Retinal pigment epithelial cell (primary cell): ENCODE results near the gene VEZF1.
"Not testable (repeated sequence)": the region's sequence is repeated elsewhere in the genome, so short reads cannot be mapped to it uniquely, and the experiment has no call there.

Experiments used
- DNase-seq: peaks from one replicate; pipeline ENCODE4 v3.0.0-alpha.2; 2010; ENCODE audit warnings: low read depth
- H3K4me3 ChIP-seq: 2 replicates; pipeline ENCODE4 v1.5.1; 2011; ENCODE audit warnings: mild to moderate bottlenecking, low read length, control low read depth, moderate library complexity
- TF ChIP-seq, protein P1 (sequence below): conservative IDR thresholded peaks from 2 replicates; pipeline ENCODE4 v1.5.1; 2011; ENCODE audit warnings: low read depth, low read length, control low read depth, inconsistent platforms

The VEZF1 gene

DNA sequence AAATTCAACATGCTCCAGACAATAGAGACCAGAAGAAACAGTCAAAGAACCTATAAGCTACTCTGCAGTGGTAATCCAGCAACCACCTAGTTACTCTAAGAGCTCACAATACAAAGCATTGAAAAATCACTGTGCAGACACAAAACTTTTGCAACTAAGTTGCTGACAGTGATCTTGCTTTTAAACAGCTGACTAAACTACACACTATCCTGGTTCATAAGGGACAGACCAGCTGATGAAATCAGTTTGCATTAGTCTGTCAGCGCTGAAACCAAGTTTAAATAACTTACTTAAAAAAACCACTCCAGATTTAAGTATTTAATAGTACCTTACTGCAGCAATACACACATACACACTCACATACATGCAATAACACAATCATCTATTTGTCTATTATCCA, 4.6 kb downstream of the VEZF1 start:
- TF ChIP-seq, protein P1, sequence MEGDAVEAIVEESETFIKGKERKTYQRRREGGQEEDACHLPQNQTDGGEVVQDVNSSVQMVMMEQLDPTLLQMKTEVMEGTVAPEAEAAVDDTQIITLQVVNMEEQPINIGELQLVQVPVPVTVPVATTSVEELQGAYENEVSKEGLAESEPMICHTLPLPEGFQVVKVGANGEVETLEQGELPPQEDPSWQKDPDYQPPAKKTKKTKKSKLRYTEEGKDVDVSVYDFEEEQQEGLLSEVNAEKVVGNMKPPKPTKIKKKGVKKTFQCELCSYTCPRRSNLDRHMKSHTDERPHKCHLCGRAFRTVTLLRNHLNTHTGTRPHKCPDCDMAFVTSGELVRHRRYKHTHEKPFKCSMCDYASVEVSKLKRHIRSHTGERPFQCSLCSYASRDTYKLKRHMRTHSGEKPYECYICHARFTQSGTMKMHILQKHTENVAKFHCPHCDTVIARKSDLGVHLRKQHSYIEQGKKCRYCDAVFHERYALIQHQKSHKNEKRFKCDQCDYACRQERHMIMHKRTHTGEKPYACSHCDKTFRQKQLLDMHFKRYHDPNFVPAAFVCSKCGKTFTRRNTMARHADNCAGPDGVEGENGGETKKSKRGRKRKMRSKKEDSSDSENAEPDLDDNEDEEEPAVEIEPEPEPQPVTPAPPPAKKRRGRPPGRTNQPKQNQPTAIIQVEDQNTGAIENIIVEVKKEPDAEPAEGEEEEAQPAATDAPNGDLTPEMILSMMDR: no peak
- H3K4me3 ChIP-seq: no peak overlapping the region

GRCh38 chr17:57982452-57983170, 5.4 kb downstream of the VEZF1 start:
- TF ChIP-seq, protein P1: no peak
- H3K4me3 ChIP-seq: no peak overlapping the region
- DNase-seq: no peak

More for the DNA sequence above, 4.6 kb downstream of the VEZF1 start:
- DNase-seq: no peak

DNA sequence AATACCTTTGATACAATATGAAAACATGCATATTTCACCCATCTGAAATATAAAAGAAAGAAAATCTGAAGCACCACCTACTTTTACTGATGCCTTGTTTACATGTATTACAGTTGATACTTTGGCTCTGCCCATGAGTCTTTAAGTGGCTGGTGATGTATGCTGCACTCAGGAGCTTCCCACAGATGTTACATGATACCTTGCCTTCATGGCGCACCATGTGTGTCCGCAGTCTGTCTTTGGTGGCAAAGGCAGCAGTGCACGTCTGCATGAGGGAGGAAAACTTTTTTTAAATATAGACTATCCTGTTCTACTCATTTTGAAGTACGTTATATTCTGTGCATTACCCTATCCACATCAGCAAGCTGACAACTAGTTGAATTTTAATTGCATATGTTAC, 7.5 kb downstream of the VEZF1 start:
- no peak for DNase-seq
- TF ChIP-seq, protein P1: no peak

DNA sequence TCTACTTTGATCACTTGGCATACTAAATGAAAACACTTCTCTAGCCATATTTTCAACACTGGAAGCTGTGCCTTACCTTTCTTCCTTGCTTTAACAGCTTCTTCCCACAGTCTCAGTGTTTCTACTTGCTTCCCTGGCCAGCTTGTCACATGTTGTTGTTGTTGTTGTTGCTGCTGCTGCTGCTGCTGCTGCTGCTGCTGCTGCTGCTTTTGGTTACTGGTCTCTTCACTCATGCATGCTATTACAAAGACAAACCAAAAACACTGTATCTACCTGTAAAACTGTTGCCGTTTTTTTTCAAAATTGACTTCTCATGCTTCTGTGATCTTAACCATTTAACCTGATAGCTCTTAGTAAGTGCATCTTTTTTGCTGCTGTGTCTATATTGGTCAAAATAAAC, 9.0 kb downstream of the VEZF1 start:
- no peak for DNase-seq
- TF ChIP-seq, protein P1: no peak
- H3K4me3 ChIP-seq: no peak overlapping the region

More for the DNA sequence above, 7.5 kb downstream of the VEZF1 start:
- no peak overlapping the region for H3K4me3 ChIP-seq

GRCh38 chr17:57976594-57976993, 11.5 kb downstream of the VEZF1 start:
- DNase-seq: no peak

DNA sequence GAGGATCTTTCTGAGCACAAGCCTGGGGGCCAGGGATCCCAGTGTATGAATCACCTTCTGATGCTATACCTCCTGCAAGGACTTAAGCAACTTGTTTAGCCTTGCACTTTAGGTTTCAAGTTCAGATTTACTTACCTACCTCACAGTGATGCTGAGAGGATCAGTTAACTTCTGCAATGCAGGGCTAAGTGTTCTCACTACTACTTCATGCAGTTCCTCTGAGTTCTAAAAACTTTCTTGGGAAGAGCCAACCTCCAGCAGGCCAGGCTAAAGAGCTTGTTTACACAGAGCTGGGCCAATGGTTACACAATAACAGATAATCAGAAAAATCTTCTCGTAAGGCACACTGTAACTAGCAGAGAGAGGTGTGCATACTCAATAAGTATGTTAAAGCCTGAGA, 13.0 kb downstream of the VEZF1 start:
- H3K4me3 ChIP-seq: no peak overlapping the region
- TF ChIP-seq, protein P1: no peak
- no peak for DNase-seq

More at GRCh38 chr17:57976594-57976993, 11.5 kb downstream of the VEZF1 start:
- TF ChIP-seq, protein P1: no peak
- H3K4me3 ChIP-seq: no peak overlapping the region

DNA sequence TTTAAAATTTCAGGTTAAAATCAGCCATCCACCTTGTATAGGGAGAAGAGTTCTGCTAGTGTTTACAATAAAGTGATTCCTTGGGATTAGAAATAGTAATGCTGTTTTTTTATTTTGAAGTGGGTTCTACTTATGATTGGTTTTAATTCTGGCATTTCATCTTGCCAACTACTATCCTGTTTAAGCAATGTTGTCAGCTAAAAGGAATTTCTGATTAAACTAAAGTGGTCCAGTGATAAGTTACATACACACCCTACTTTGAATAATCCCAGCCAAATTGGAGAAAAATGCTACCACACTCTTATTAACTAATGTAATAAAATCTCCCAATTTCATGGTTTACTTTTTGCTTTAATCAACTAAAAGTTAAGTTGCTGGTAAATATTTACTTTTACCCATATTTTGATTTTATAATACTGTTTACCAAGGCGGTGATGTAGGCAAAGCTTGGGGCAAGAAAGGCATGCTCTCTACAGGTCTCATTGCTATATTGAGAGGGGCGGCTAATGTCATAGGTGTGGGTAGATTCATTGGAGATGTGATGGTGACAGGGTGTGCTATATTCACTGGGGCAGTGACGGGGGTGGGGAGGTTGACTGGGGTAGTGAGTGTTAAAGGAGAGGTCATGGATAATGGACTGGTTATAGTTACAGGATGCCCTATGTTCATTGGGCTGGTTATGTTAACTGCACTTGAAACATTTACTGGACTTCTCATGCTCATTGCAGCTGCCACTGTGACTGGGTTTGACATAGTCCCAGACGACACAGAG, 13.8 kb downstream of the VEZF1 start:
- not testable (repeated sequence) for DNase-seq, H3K4me3 ChIP-seq
